Right atrium auricular region (tissue), 2 donors: Measurements from ENCODE around the gene SLC29A2. TPM values are rescaled to one million over a fixed set of nuclear protein-coding genes. Genes with fewer than 3 reads are reported as not detected.

Experiments used
- total RNA-seq, 2 donors: library from RNA; depleted of rRNA; stranded (reverse); fragments of >200 nt; gene quantifications; one replicate each; pipeline ENCODE4 v1.1.0, GENCODE V29; 2016

The SLC29A2 gene
- total RNA-seq, 2 donors from 2014 or later, result 16.9 to 19.9 TPM

Other genes with a start within 250 kb of the SLC29A2 start
- gene KLC2, start 114.1 kb downstream of the SLC29A2 start, total RNA-seq, result 10 to 100 TPM; 17.7 to 29.6 TPM
- gene RAB1B, start 103.1 kb downstream of the SLC29A2 start, total RNA-seq, result 100 to 1,000 TPM in 1 of 2 donors, 10 to 100 TPM in 1; 95.6 to 115 TPM
- gene CNIH2, start 93.6 kb downstream of the SLC29A2 start, total RNA-seq, result not detected
- gene YIF1A, start 82.6 kb downstream of the SLC29A2 start, total RNA-seq, result 100 to 1,000 TPM in 1 of 2 donors, 10 to 100 TPM in 1; 68.1 to 100 TPM
- gene TMEM151A, start 79.9 kb downstream of the SLC29A2 start, total RNA-seq, result 1 to 10 TPM; 1.4 to 5.5 TPM
- gene CD248, start 54.7 kb downstream of the SLC29A2 start, total RNA-seq, result 10 to 100 TPM in 1 of 2 donors, 1 to 10 TPM in 1; 7.6 to 10.7 TPM
- gene RIN1, start 35.3 kb downstream of the SLC29A2 start, total RNA-seq, result 1 to 10 TPM; 1.0 to 5.9 TPM
- gene BRMS1, start 26.7 kb downstream of the SLC29A2 start, total RNA-seq, result 10 to 100 TPM; 19.2 to 33.3 TPM
- 10 to 100 TPM; 61.1 to 64.3 TPM for gene B4GAT1, start 24.1 kb downstream of the SLC29A2 start, total RNA-seq
- under 1 TPM in 1 of 2 donors, not detected in 1; 0.19 TPM for gene NPAS4, start 49.3 kb upstream of the SLC29A2 start, total RNA-seq
- gene MRPL11, start 67.1 kb upstream of the SLC29A2 start, total RNA-seq, result 10 to 100 TPM; 33.1 to 54.4 TPM
- 10 to 100 TPM; 12.7 to 20.7 TPM for gene PELI3, start 95.1 kb upstream of the SLC29A2 start, total RNA-seq
- gene DPP3, start 108.7 kb upstream of the SLC29A2 start, total RNA-seq, result 10 to 100 TPM in 1 of 2 donors, 1 to 10 TPM in 1; 8.2 to 11.1 TPM
- 10 to 100 TPM; 37.0 to 38.7 TPM for gene BBS1, start 138.9 kb upstream of the SLC29A2 start, total RNA-seq
- 10 to 100 TPM; 10.9 to 16.5 TPM for gene ZDHHC24, start 174.3 kb upstream of the SLC29A2 start, total RNA-seq
- gene ACTN3, start 175.1 kb upstream of the SLC29A2 start, total RNA-seq, result not detected
- gene CTSF, start 196.8 kb upstream of the SLC29A2 start, total RNA-seq, result 100 to 1,000 TPM in 1 of 2 donors, 10 to 100 TPM in 1; 79.1 to 124 TPM
- gene CCDC87, start 221.3 kb upstream of the SLC29A2 start, total RNA-seq, result under 1 TPM; 0.26 to 0.86 TPM
- gene CCS, start 221.4 kb upstream of the SLC29A2 start, total RNA-seq, result 10 to 100 TPM; 13.8 to 18.6 TPM
- 10 to 100 TPM; 27.5 to 34.3 TPM for gene RBM14, start 244.9 kb upstream of the SLC29A2 start, total RNA-seq